ENCODE results near the gene KIF5A. TPM values are rescaled to one million over a fixed set of nuclear protein-coding genes. Genes with fewer than 3 reads are reported as not detected.

The KIF5A gene
- total and polyA plus RNA-seq, 2 of the 13 experiments (the other 11 are each of a cell fraction or from before 2014, with no cell fraction given) = 1.6 to 11.9 TPM

GRCh38 chr12:57611108-57611826, 61.4 kb downstream of the KIF5A start, which contains the start of gene ARHGEF25 (continued):
- no peak for TF ChIP-seq DPF2 (CRISPR knock-in tag; IDR thresholded peaks at IDR 0.05; ENCODE audit: borderline replicate concordance, low read depth)
- no peak for TF ChIP-seq HINFP (CRISPR knock-in tag; IDR thresholded peaks at IDR 0.05; ENCODE audit: low read depth)
- TF ChIP-seq KAT7 (CRISPR knock-in tag; IDR thresholded peaks at IDR 0.05; ENCODE audit: borderline replicate concordance) = 0 out of 2 replicates have a peak, but pooled peaks have one; percentile 9
- no peak for TF ChIP-seq ZNF343 (CRISPR knock-in tag; IDR thresholded peaks at IDR 0.05)
- TF ChIP-seq KDM5B (CRISPR knock-in tag; IDR thresholded peaks at IDR 0.05; ENCODE audit: borderline replicate concordance) = peak; percentile 87
- TF ChIP-seq NCOR1 (IDR thresholded peaks at IDR 0.05; ENCODE audit: borderline replicate concordance, low read length) = no peak
- TF ChIP-seq ETV5 (CRISPR knock-in tag; IDR thresholded peaks at IDR 0.05; ENCODE audit: borderline replicate concordance) = peak; percentile 69; the same call in 1 of the 2 replicates
- TF ChIP-seq ZNF598 (CRISPR knock-in tag; IDR thresholded peaks at IDR 0.05; ENCODE audit: borderline replicate concordance) = no peak
- TF ChIP-seq AHR (CRISPR knock-in tag; IDR thresholded peaks at IDR 0.05) = peak; percentile 74; the same call in 1 of the 2 replicates
- TF ChIP-seq PHF20 (CRISPR knock-in tag; IDR thresholded peaks at IDR 0.05) = peak; percentile 59; the same call in 1 of the 2 replicates
- TF ChIP-seq ZBTB43 (CRISPR knock-in tag; conservative IDR thresholded peaks at IDR 0.05) = peak; percentile 68; the same call in 1 of the 2 replicates
- no peak for TF ChIP-seq FOXK2 (IDR thresholded peaks at IDR 0.05)
- no peak for TF ChIP-seq FOXA1 (IDR thresholded peaks at IDR 0.05)
- TF ChIP-seq FOXA1 (CRISPR knock-in tag; IDR thresholded peaks at IDR 0.05) = no peak
- no peak for TF ChIP-seq ATF5 (CRISPR knock-in tag; IDR thresholded peaks at IDR 0.05; ENCODE audit: low read depth)
- TF ChIP-seq SPEN (CRISPR knock-in tag; IDR thresholded peaks at IDR 0.05; ENCODE audit: low read depth) = peak; percentile 79
- no peak for TF ChIP-seq ZBTB7A (CRISPR knock-in tag; IDR thresholded peaks at IDR 0.05)
- peak; percentile 33 for TF ChIP-seq AGO2 (optimal IDR thresholded peaks at IDR 0.05; ENCODE audit: low read depth, low read length)
- peak; percentile 42; the same call in 1 of the 2 replicates for TF ChIP-seq HOXD1 (CRISPR knock-in tag; IDR thresholded peaks at IDR 0.05)
- no peak for TF ChIP-seq CREB1 (IDR thresholded peaks at IDR 0.05)
- TF ChIP-seq CREB1 (CRISPR knock-in tag; IDR thresholded peaks at IDR 0.05) = no peak
- no peak for TF ChIP-seq NFRKB (IDR thresholded peaks at IDR 0.05)
- peak; percentile 17; the same call in 1 of the 2 replicates for TF ChIP-seq FOXK1 (CRISPR knock-in tag; IDR thresholded peaks at IDR 0.05; ENCODE audit: borderline replicate concordance, low read depth)
- TF ChIP-seq ZNF275 (CRISPR knock-in tag; IDR thresholded peaks at IDR 0.05; ENCODE audit: borderline replicate concordance) = no peak; the same call in 1 of the 2 replicates
- TF ChIP-seq ZNF205 (CRISPR knock-in tag; IDR thresholded peaks at IDR 0.05) = no peak
- TF ChIP-seq ZFP1 (CRISPR knock-in tag; IDR thresholded peaks at IDR 0.05) = no peak
- TF ChIP-seq ERF (CRISPR knock-in tag; IDR thresholded peaks at IDR 0.05) = peak; percentile 79
- TF ChIP-seq ZMYM3 (CRISPR knock-in tag; IDR thresholded peaks at IDR 0.05) = no peak
- TF ChIP-seq RORA (CRISPR knock-in tag; IDR thresholded peaks at IDR 0.05) = no peak
